HL-60 (cell line): Measurements from ENCODE around the gene CRYGS.

ENCODE experiments used
- DNase-seq, 2 experiments: peaks; one replicate each; pipeline ENCODE4 v3.0.0-alpha.2; 2010 to 2020; ENCODE audit warnings: low read depth in 1 of 2, low spot score in 1 of 2
- H3K27ac ChIP-seq: fragments of 250-450 bp; sonication (Bioruptor Pico); replicated peaks from 2 replicates; pipeline ENCODE4 v1.5.1; 2020; ENCODE audit warnings: mild to moderate bottlenecking, moderate library complexity
- H3K27me3 ChIP-seq: fragments of 250-450 bp; sonication (Bioruptor Pico); 2 replicates; pipeline ENCODE4 v1.5.1; 2021; ENCODE audit warnings: mild to moderate bottlenecking, moderate library complexity; ENCODE audit not compliant: insufficient read depth, poor library complexity, severe bottlenecking
- H3K4me3 ChIP-seq: replicated peaks from 2 replicates; pipeline ENCODE4 v1.5.1; 2011; ENCODE audit warnings: mild to moderate bottlenecking, control low read depth, low read length; ENCODE audit not compliant: insufficient read depth
- GABPA ChIP-seq: IDR thresholded peaks from 2 replicates; pipeline ENCODE4 v1.6.1; 2012; ENCODE audit warnings: low read depth
- POLR2AphosphoS5 ChIP-seq: IDR thresholded peaks from 2 replicates; pipeline ENCODE4 v1.6.1; 2012; ENCODE audit warnings: low read depth
- SPI1 ChIP-seq: IDR thresholded peaks from 2 replicates; pipeline ENCODE4 v1.6.1; 2012; ENCODE audit warnings: low read depth, mild to moderate bottlenecking, borderline replicate concordance
- TF ChIP-seq, protein P1 (sequence below): IDR thresholded peaks from one replicate; pipeline ENCODE4 v1.5.1; 2011; ENCODE audit warnings: low read length, control low read depth, inconsistent platforms; ENCODE audit not compliant: insufficient read depth
- TF ChIP-seq, protein P2 (sequence below): IDR thresholded peaks from 2 replicates; pipeline ENCODE4 v1.6.1; 2012; ENCODE audit warnings: low read depth; ENCODE audit not compliant: insufficient replicate concordance

Gene CRYGS

DNA sequence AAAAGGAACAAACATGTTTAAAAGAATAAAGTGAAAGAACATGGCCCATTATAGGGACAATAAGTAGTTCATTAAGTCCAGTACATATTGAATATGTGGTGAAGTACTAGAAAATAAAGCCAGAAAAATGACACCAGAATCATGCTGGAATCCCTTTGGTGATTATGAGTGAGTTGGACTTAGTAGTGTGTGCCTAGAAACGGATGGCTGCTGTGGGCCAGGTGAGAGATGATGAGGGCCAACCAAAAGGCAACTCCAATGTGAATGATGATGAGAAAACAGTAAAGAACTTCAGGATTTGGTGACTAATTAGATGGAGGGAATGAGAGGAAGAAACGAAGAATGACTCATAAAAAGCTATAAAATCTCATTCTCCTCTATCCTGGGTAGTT lies 3.3 kb downstream of the CRYGS start:
- Histone ChIP-seq H3K27ac (no peak overlapping the region), H3K27me3 (no peaks in the 10 kb centered on the region), H3K4me3 (no peak overlapping the region)
- TF ChIP-seq SPI1: no peak
- TF ChIP-seq POLR2AphosphoS5: no peak
- TF ChIP-seq, protein P1, sequence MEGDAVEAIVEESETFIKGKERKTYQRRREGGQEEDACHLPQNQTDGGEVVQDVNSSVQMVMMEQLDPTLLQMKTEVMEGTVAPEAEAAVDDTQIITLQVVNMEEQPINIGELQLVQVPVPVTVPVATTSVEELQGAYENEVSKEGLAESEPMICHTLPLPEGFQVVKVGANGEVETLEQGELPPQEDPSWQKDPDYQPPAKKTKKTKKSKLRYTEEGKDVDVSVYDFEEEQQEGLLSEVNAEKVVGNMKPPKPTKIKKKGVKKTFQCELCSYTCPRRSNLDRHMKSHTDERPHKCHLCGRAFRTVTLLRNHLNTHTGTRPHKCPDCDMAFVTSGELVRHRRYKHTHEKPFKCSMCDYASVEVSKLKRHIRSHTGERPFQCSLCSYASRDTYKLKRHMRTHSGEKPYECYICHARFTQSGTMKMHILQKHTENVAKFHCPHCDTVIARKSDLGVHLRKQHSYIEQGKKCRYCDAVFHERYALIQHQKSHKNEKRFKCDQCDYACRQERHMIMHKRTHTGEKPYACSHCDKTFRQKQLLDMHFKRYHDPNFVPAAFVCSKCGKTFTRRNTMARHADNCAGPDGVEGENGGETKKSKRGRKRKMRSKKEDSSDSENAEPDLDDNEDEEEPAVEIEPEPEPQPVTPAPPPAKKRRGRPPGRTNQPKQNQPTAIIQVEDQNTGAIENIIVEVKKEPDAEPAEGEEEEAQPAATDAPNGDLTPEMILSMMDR: no peak
- TF ChIP-seq GABPA: no peak
- TF ChIP-seq, protein P2, sequence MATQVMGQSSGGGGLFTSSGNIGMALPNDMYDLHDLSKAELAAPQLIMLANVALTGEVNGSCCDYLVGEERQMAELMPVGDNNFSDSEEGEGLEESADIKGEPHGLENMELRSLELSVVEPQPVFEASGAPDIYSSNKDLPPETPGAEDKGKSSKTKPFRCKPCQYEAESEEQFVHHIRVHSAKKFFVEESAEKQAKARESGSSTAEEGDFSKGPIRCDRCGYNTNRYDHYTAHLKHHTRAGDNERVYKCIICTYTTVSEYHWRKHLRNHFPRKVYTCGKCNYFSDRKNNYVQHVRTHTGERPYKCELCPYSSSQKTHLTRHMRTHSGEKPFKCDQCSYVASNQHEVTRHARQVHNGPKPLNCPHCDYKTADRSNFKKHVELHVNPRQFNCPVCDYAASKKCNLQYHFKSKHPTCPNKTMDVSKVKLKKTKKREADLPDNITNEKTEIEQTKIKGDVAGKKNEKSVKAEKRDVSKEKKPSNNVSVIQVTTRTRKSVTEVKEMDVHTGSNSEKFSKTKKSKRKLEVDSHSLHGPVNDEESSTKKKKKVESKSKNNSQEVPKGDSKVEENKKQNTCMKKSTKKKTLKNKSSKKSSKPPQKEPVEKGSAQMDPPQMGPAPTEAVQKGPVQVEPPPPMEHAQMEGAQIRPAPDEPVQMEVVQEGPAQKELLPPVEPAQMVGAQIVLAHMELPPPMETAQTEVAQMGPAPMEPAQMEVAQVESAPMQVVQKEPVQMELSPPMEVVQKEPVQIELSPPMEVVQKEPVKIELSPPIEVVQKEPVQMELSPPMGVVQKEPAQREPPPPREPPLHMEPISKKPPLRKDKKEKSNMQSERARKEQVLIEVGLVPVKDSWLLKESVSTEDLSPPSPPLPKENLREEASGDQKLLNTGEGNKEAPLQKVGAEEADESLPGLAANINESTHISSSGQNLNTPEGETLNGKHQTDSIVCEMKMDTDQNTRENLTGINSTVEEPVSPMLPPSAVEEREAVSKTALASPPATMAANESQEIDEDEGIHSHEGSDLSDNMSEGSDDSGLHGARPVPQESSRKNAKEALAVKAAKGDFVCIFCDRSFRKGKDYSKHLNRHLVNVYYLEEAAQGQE: no peak
- no peak for DNase-seq

DNA sequence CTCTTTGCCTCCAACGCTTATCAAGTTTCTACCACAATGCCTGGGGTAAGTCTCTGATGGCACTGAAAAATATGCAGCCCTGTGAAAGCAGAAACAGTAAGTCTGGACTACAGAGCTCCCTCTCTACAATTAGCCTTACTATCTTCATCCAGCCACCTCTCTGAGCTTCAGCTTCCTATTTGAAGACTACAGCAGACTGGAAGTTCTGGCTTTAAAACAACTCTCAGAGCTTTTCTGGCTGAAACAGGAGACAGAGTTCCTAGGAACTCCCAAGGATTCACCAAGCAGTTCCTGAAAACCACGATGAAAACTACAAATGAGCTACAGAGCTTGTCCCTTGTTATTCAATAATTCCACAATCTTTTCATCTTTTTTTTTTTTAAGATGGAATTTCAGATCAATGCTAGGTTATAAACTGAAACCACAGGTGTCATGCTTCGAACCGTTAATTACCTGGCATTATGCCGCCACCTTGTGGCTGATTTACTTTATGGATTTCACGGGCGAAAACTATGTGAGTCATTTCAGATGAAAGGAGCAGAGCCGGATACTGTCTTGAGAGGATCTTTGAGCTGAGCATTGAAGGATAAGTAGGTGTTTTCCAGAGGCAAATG lies 3.9 kb downstream of the CRYGS start:
- Histone ChIP-seq H3K4me3 (no peak overlapping the region), H3K27ac (no peak overlapping the region)
- peak; percentile 27 to 74 for DNase-seq

DNA sequence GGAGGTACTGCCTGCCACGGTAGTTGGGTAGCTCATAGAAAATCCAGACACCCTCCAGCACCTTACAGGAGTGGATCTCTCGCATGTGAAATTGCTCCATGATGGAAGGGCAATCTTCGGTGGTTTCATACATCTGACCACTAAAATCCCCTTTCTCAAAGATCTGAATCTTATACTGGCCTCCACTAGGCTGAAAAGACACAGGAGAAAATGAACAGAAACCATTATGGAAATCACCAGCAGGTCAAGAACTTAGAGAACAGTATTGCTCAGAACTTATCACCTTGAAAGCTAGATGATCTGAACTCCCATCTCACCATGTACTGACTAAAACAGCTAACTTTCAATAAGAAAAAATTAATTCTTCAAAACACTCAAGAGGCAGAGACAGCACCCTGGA lies 5.4 kb downstream of the CRYGS start:
- no peak overlapping the region for H3K27ac ChIP-seq
- no peaks in the 10 kb centered on the region for H3K27me3 ChIP-seq
- no peak overlapping the region for H3K4me3 ChIP-seq
- TF ChIP-seq, protein P1: no peak
- TF ChIP-seq POLR2AphosphoS5 (no peak), SPI1 (no peak), GABPA (no peak)
- TF ChIP-seq, protein P2: no peak
- no peak for DNase-seq

More for the DNA sequence above, 3.9 kb downstream of the CRYGS start:
- H3K27me3 ChIP-seq: no peaks in the 10 kb centered on the region
- TF ChIP-seq, protein P2: no peak
- TF ChIP-seq GABPA: no peak
- TF ChIP-seq, protein P1: peak; percentile 34
